Measurements from ENCODE around the gene PPP2R5D. TPM values are rescaled to one million over a fixed set of nuclear protein-coding genes. Genes with fewer than 3 reads are reported as not detected.

The PPP2R5D gene
- total RNA-seq, 2 donors from 2014 or later, result 8.2 to 13.5 TPM

GRCh38 chr6:43016176-43016942, 32.0 kb downstream of the PPP2R5D start:
- no peak for TF ChIP-seq POLR2A (IDR thresholded peaks at IDR 0.05)
- TF ChIP-seq CTCF (IDR thresholded peaks at IDR 0.05), result no peak
- intact Hi-C loops (cut with DNase I), result loop anchor here (5.0 kb wide), 1 partner anchor 41 kb away; the partner anchor contains the start of genes KLC4 and MRPL2
- no peak overlapping the region for H3K27ac ChIP-seq
- no peak overlapping the region for H3K4me3 ChIP-seq
- peaks cover 57% of the 10 kb centered on the region for H3K4me1 ChIP-seq
- peaks cover 0 to 2% of the 10 kb centered on the region in 2 donors for H3K36me3 ChIP-seq (replicated peaks in 1 of 2; ENCODE audit: insufficient read depth in 1 of 2, low read depth in 2 of 2)
- no peaks in the 10 kb centered on the region for H3K9me3 ChIP-seq
- no peaks in the 10 kb centered on the region for H3K27me3 ChIP-seq
- WGBS, 2 donors, result 67 to 75% methylated on average over 7 of the region's 7 CpGs
- no peak for DNase-seq
- ATAC-seq, result no peak

- Histone ChIP-seq H3K36me3 (replicated peaks in 1 of 2; ENCODE audit: insufficient read depth in 1 of 2, low read depth in 2 of 2) (peaks cover 0 to 2% of the 10 kb centered on the region in 2 donors), H3K4me1 (peaks cover 54% of the 10 kb centered on the region), H3K27ac (no peak overlapping the region), H3K4me3 (no peak overlapping the region), H3K27me3 (no peaks in the 10 kb centered on the region), H3K9me3 (no peaks in the 10 kb centered on the region)
- intact Hi-C loops (cut with DNase I), result loop anchor here (5.0 kb wide), 1 partner anchor 40 kb away; the partner anchor contains the start of genes KLC4 and MRPL2
- TF ChIP-seq CTCF (IDR thresholded peaks at IDR 0.05) (no peak), POLR2A (IDR thresholded peaks at IDR 0.05) (no peak)
- 82 to 93% methylated on average over 8 to 12 of the region's 12 CpGs for WGBS, 2 donors
- DNase-seq, result no peak
- ATAC-seq, result no peak
Measured at GRCh38 chr6:43016943-43017334, 32.6 kb downstream of the PPP2R5D start.

- no peak overlapping the region for H3K27ac ChIP-seq
- H3K36me3 ChIP-seq (replicated peaks in 1 of 2; ENCODE audit: insufficient read depth in 1 of 2, low read depth in 2 of 2), result peaks cover 0 to 2% of the 10 kb centered on the region in 2 donors
- intact Hi-C loops (cut with DNase I), result loop anchor here (5.0 kb wide), 1 partner anchor 38 kb away; the partner anchor contains the start of genes KLC4 and MRPL2
- H3K4me1 ChIP-seq, result peaks cover 60% of the 10 kb centered on the region
- ATAC-seq (no peak), DNase-seq (no peak)
- no peaks in the 10 kb centered on the region for H3K9me3 ChIP-seq
- no peaks in the 10 kb centered on the region for H3K27me3 ChIP-seq
- no peak overlapping the region for H3K4me3 ChIP-seq
- WGBS, 2 donors, result 64 to 71% methylated on average over 2 of the region's 2 CpGs
- TF ChIP-seq POLR2A (IDR thresholded peaks at IDR 0.05) (no peak), CTCF (IDR thresholded peaks at IDR 0.05) (no peak)
Measured at GRCh38 chr6:43019152-43019551, 34.8 kb downstream of the PPP2R5D start.

GRCh38 chr6:43020052-43020705, 35.8 kb downstream of the PPP2R5D start:
- TF ChIP-seq CTCF (IDR thresholded peaks at IDR 0.05), result no peak
- no peak for TF ChIP-seq POLR2A (IDR thresholded peaks at IDR 0.05)
- 91 to 95% methylated on average over 3 of the region's 3 CpGs for WGBS, 2 donors
- ATAC-seq, result no peak
- no peaks in the 10 kb centered on the region for H3K9me3 ChIP-seq
- no peak overlapping the region for H3K4me3 ChIP-seq
- intact Hi-C loops (cut with DNase I), result no loop called here
- no peak for DNase-seq
- H3K4me1 ChIP-seq, result peaks cover 57% of the 10 kb centered on the region
- H3K27me3 ChIP-seq, result no peaks in the 10 kb centered on the region
- peaks cover 0 to 5% of the 10 kb centered on the region in 2 donors for H3K36me3 ChIP-seq (replicated peaks in 1 of 2; ENCODE audit: insufficient read depth in 1 of 2, low read depth in 2 of 2)
- H3K27ac ChIP-seq, result peak overlapping the region in 3 of 4 donors; percentile 71 to 86 (median 86)

Data from body of pancreas (tissue), 4 donors.